A549 (cell line): ENCODE data around the gene GLB1L2. TPM values are rescaled to one million over a fixed set of nuclear protein-coding genes. Genes with fewer than 3 reads are reported as not detected.

Experiments
- ATAC-seq, 2 experiments: fragments of 200-7000 bp in 1 of 2; fragments of >200 bp in 1 of 2; cut with Nextera tagmentation in 1 of 2; cut with Tn5 transposase in 1 of 2; 3 replicates each; pipeline versions ENCODE4 v1.8.0 to v1.9.1; 2018 to 2020; ENCODE audit warnings: mild to moderate bottlenecking in 1 of 2, moderate library complexity in 1 of 2
- CTCF ChIA-PET: fragments of 300-600 bp; sonication (Branson Sonifier 250); formaldehyde crosslinking; extraction: SDS; loops from one replicate; lab custom pipeline; 2021; ENCODE audit warnings: antibody characterized with exemption, inconsistent platforms; lab: Yijun Ruan, JAX
- POLR2A ChIA-PET: fragments of 350-600 bp; formaldehyde crosslinking; extraction: SDS; loops from one replicate; lab custom pipeline; 2021; ENCODE audit warnings: antibody characterized with exemption, inconsistent platforms; lab: Yijun Ruan, JAX
- DNase-seq, 2 experiments: peaks; one replicate each; pipeline versions ENCODE4 v3.0.0 to v3.0.0-alpha.2; 2011 to 2016; ENCODE audit warnings: low read depth in 1 of 2, low spot score in 1 of 2
- FAIRE-seq: peaks from 2 replicates; lab custom pipeline; 2011; peaks lifted over from hg19 to GRCh38; lab: Jason Lieb, UNC
- H3K27ac ChIP-seq, 2 experiments: fragments of >200 bp; sonication (Bioruptor Twin); formaldehyde crosslinking; 3 replicates each; pipeline ENCODE4 v1.5.1; 2016 to 2017
- H3K4me1 ChIP-seq: fragments of >200 bp; sonication (Bioruptor Twin); formaldehyde crosslinking; 3 replicates; pipeline ENCODE4 v1.6.1; 2016
- H3K4me2 ChIP-seq: fragments of >200 bp; sonication (Bioruptor Twin); formaldehyde crosslinking; 3 replicates; pipeline ENCODE4 v1.6.1; 2016
- H3K4me3 ChIP-seq: fragments of >200 bp; sonication (Bioruptor Twin); formaldehyde crosslinking; 3 replicates; pipeline ENCODE4 v1.5.1; 2016
- H3K9me3 ChIP-seq: fragments of >200 bp; sonication (Bioruptor Twin); formaldehyde crosslinking; 3 replicates; pipeline ENCODE4 v1.6.1; 2016
- ATOH8 ChIP-seq: fragments of 250-450 bp; sonication (Bioruptor Pico); IDR thresholded peaks from 2 replicates; pipeline ENCODE4 v1.5.0; 2020; ENCODE audit warnings: low read depth, mild to moderate bottlenecking, moderate library complexity
- CBX8 ChIP-seq: fragments of 200-600 bp; sonication (generic); IDR thresholded peaks from 2 replicates; pipeline ENCODE4 v1.6.1; 2016
- CEBPB ChIP-seq, 2 experiments: fragments of >200 bp in 1 of 2; sonication (Bioruptor Twin) in 1 of 2; formaldehyde crosslinking in 1 of 2; IDR thresholded peaks; 2 replicates each; pipeline ENCODE4 v1.6.1; 2012 to 2016
- EHMT2 ChIP-seq: fragments of 200-600 bp; sonication (generic); IDR thresholded peaks from 2 replicates; pipeline ENCODE4 v1.6.1; 2016; ENCODE audit warnings: antibody characterized with exemption, low read depth, mild to moderate bottlenecking, moderate library complexity
- FOSB ChIP-seq: fragments of 250-450 bp; sonication (Bioruptor Pico); IDR thresholded peaks from 2 replicates; pipeline ENCODE4 v1.5.0; 2020; ENCODE audit warnings: mild to moderate bottlenecking, moderate library complexity
- GATA3 ChIP-seq: IDR thresholded peaks from 2 replicates; pipeline ENCODE4 v1.6.1; 2012; ENCODE audit warnings: borderline replicate concordance
- HDAC2 ChIP-seq: fragments of 200-600 bp; sonication (generic); IDR thresholded peaks from 2 replicates; pipeline ENCODE4 v1.6.1; 2016
- HMGXB4 ChIP-seq: fragments of 250-450 bp; sonication (Bioruptor Pico); IDR thresholded peaks from 2 replicates; pipeline ENCODE4 v1.5.0; 2021; ENCODE audit warnings: mild to moderate bottlenecking, moderate library complexity, borderline replicate concordance
- MAZ ChIP-seq: fragments of 150-350 bp; IDR thresholded peaks from 2 replicates; pipeline ENCODE4 v1.6.1; 2014; ENCODE audit warnings: antibody characterized with exemption, low read depth, low read length, borderline replicate concordance
- RAD21 ChIP-seq, 2 experiments: fragments of >200 bp in 1 of 2; sonication (Bioruptor Twin) in 1 of 2; formaldehyde crosslinking in 1 of 2; IDR thresholded peaks in 1 of 2; conservative IDR thresholded peaks in 1 of 2; 2 replicates in 1 of 2; 3 replicates in 1 of 2; pipeline ENCODE4 v1.6.1; 2012 to 2018; ENCODE audit warnings: inconsistent platforms in 1 of 2
- RCOR1 ChIP-seq: fragments of 150-350 bp; IDR thresholded peaks from 2 replicates; pipeline ENCODE4 v1.6.1; 2014; ENCODE audit warnings: antibody characterized with exemption, low read length, low read depth
- REST ChIP-seq: fragments of 200-600 bp; sonication (generic); IDR thresholded peaks from 2 replicates; pipeline ENCODE4 v1.6.1; 2016; ENCODE audit warnings: antibody characterized with exemption, mild to moderate bottlenecking, moderate library complexity
- RFX5 ChIP-seq: fragments of 450-650 bp; IDR thresholded peaks from 2 replicates; pipeline ENCODE4 v1.7.1; 2014; ENCODE audit warnings: antibody characterized with exemption, mild to moderate bottlenecking, moderate library complexity
- RNF2 ChIP-seq: fragments of 200-600 bp; sonication (generic); IDR thresholded peaks from 2 replicates; pipeline ENCODE4 v1.6.1; 2016; ENCODE audit warnings: low read depth, mild to moderate bottlenecking, antibody characterized with exemption, moderate library complexity, borderline replicate concordance
- ZFP36 ChIP-seq: fragments of 450-650 bp; IDR thresholded peaks from 2 replicates; pipeline ENCODE4 v1.6.1; 2014; ENCODE audit warnings: borderline replicate concordance; ENCODE audit not compliant: partially characterized antibody
- WGBS: methylation state at CpG from one replicate; pipeline ENCODE4 v1.1.6; 2017; ENCODE audit errors: missing lambda C conversion rate; 5-methylcytosine and 5-hydroxymethylcytosine counted together
- polyA plus RNA-seq, 4 experiments: library from polyadenylated mRNA; depleted of rRNA in 3 of 4; stranded (reverse); fragments of >200 nt; fragmentation: RNase III in 1 of 4; extraction: RNeasy Plus Mini Kit Qiagen cat#74134 plus additional on column Dnase treatment in 1 of 4; gene quantifications; 2 replicates in 3 of 4; 3 replicates in 1 of 4; pipeline ENCODE4 v1.2.3, GENCODE V29; 2011 to 2017

Gene GLB1L2
- polyA plus RNA-seq, 2 of the 4 experiments (the other 2 are of a cell fraction), result 1.1 to 3.5 TPM

- ATAC-seq (no peak), DNase-seq (no peak), FAIRE-seq (no peak)
- ChIA-PET CTCF (no interaction called here), POLR2A (no interaction called here)
- TF ChIP-seq REST, result no peak
- H3K4me3 ChIP-seq, result no peak overlapping the region
- no peak overlapping the region for H3K4me2 ChIP-seq
- no peak overlapping the region for H3K27ac ChIP-seq
- H3K4me1 ChIP-seq, result no peaks in the 10 kb centered on the region
- 68% methylated on average over 7 of the region's 12 CpGs for WGBS
- H3K9me3 ChIP-seq, result no peaks in the 10 kb centered on the region
Measured at GRCh38 chr11:134289789-134290188, 42.0 kb upstream of the GLB1L2 start.

- ChIA-PET CTCF (no interaction called here), POLR2A (no interaction called here)
- Histone ChIP-seq H3K4me2 (no peak overlapping the region), H3K4me1 (no peaks in the 10 kb centered on the region), H3K27ac (no peak overlapping the region), H3K9me3 (no peaks in the 10 kb centered on the region), H3K4me3 (no peak overlapping the region)
- DNase-seq (no peak), ATAC-seq (no peak), FAIRE-seq (no peak)
- no peak for TF ChIP-seq FOSB (CRISPR knock-in tag)
- no peak for TF ChIP-seq CEBPB (IDR thresholded peaks at IDR 0.05)
- no peak for TF ChIP-seq ZFP36
- TF ChIP-seq HDAC2, result no peak
- TF ChIP-seq GATA3, result no peak
- TF ChIP-seq RNF2, result no peak
- no peak for TF ChIP-seq CBX8
- TF ChIP-seq ATOH8 (CRISPR knock-in tag), result no peak
- TF ChIP-seq RFX5, result no peak
- WGBS, result 46% methylated on average over 7 of the region's 7 CpGs
Measured at GRCh38 chr11:134290646-134291045, 41.1 kb upstream of the GLB1L2 start.

- no peak for ATAC-seq
- H3K9me3 ChIP-seq, result no peaks in the 10 kb centered on the region
- no peak overlapping the region for H3K4me2 ChIP-seq
- FAIRE-seq, result no peak
- H3K27ac ChIP-seq, result no peak overlapping the region
- no peak overlapping the region for H3K4me3 ChIP-seq
- 52% methylated on average over 6 of the region's 6 CpGs for WGBS
- CTCF ChIA-PET, result no interaction called here
- TF ChIP-seq HMGXB4 (CRISPR knock-in tag) (no peak), MAZ (no peak), RAD21 (conservative IDR thresholded peaks at IDR 0.05 in 1 of 2, IDR thresholded peaks at IDR 0.05 in 1 of 2) (no peak), RFX5 (no peak), GATA3 (no peak), RCOR1 (no peak), EHMT2 (no peak)
- DNase-seq, result no peak
- POLR2A ChIA-PET, result interaction anchor here (1.1 kb wide), 1 partner anchor 32 kb away, joined by 3 read pairs; no protein-coding TSS in a partner anchor
- H3K4me1 ChIP-seq, result no peaks in the 10 kb centered on the region
Measured at GRCh38 chr11:134291196-134291595, 40.6 kb upstream of the GLB1L2 start.
